Lung (tissue), 12 donors: ENCODE results near the gene ACSF3. TPM values are rescaled to one million over a fixed set of nuclear protein-coding genes. Genes with fewer than 3 reads are reported as not detected.

ENCODE experiments used
- ATAC-seq: fragments of 200-7000 bp; cut with Tn5 transposase; one replicate; pipeline ENCODE4 v1.9.1; 2020; ENCODE audit warnings: moderate number of reproducible peaks; ENCODE audit not compliant: insufficient read depth, low FRiP score
- DNase-seq, 3 donors: peaks; one replicate each; pipeline ENCODE4 v3.0.0-alpha.2; 2013 to 2017
- H3K27ac ChIP-seq, 2 donors: one replicate each; pipeline ENCODE4 v1.5.1; 2013; ENCODE audit warnings: mild to moderate bottlenecking in 2 of 2, moderate library complexity in 2 of 2, control low read depth in 1 of 2, inconsistent platforms in 1 of 2, low read depth in 1 of 2, low read length in 1 of 2
- H3K27me3 ChIP-seq, 3 donors: one replicate each; pipeline ENCODE4 v1.5.1; 2013; ENCODE audit warnings: low read length in 2 of 3; ENCODE audit not compliant: control insufficient read depth in 3 of 3, insufficient read depth in 3 of 3
- H3K36me3 ChIP-seq, 4 donors: one replicate each; pipeline ENCODE4 v1.5.1; 2013; ENCODE audit warnings: low read length in 4 of 4, mild to moderate bottlenecking in 1 of 4, moderate library complexity in 1 of 4; ENCODE audit not compliant: control insufficient read depth in 4 of 4, insufficient read depth in 4 of 4
- H3K4me1 ChIP-seq, 5 donors: one replicate each; pipeline ENCODE4 v1.5.1; 2013; ENCODE audit warnings: low read length in 5 of 5, mild to moderate bottlenecking in 2 of 5, moderate library complexity in 1 of 5; ENCODE audit not compliant: control insufficient read depth in 5 of 5, insufficient read depth in 5 of 5
- H3K4me3 ChIP-seq: one replicate; pipeline ENCODE4 v1.5.1; 2013; ENCODE audit warnings: mild to moderate bottlenecking, control low read depth, moderate library complexity
- H3K9ac ChIP-seq, 2 donors: one replicate each; pipeline ENCODE4 v1.5.1; 2013; ENCODE audit warnings: low read length in 2 of 2, control low read depth in 1 of 2; ENCODE audit not compliant: insufficient read depth in 1 of 2
- H3K9me3 ChIP-seq, 4 donors: one replicate each; pipeline ENCODE4 v1.5.1; 2013; ENCODE audit warnings: low read length in 3 of 4, mild to moderate bottlenecking in 1 of 4, moderate library complexity in 1 of 4; ENCODE audit not compliant: control insufficient read depth in 4 of 4, insufficient read depth in 3 of 4
- CTCF ChIP-seq: IDR thresholded peaks from 2 replicates; pipeline ENCODE4 v1.5.1; 2012; ENCODE audit warnings: mild to moderate bottlenecking; ENCODE audit errors: control extremely low read depth, extremely low read depth
- WGBS, 2 donors: extraction: QIAGEN DNeasy Blood & Tissue Kit; methylation state at CpG; one replicate each; pipeline ENCODE4 v1.1.7; 2013; 5-methylcytosine and 5-hydroxymethylcytosine counted together
- polyA plus RNA-seq, 2 donors: library from polyadenylated mRNA; stranded (reverse); fragments of 200-250 nt; gene quantifications; one replicate each; pipeline ENCODE4 v1.2.1, GENCODE V29; 2013
- total RNA-seq, 2 donors: library from RNA; depleted of rRNA in 1 of 2; stranded (reverse); fragments of >200 nt in 1 of 2; gene quantifications; one replicate each; pipeline ENCODE4 v1.2.1, GENCODE V29; 2014 to 2021
- donor health status: control.
- donor health status: control.
- donor health status: Bipolar disorder and iron deficiency.
- donor health status: healthy.
- donor health status: DM: yes; HTN: yes; CAD: no.

ACSF3 gene
- total and polyA plus RNA-seq, 4 donors: 17.4 to 33.6 (median 31.2) TPM

- ATAC-seq (no peak), DNase-seq (no peak)
- no peak overlapping the region for H3K4me3 ChIP-seq
- H3K27me3 ChIP-seq: peaks cover 3 to 26% (median 23%) of the 10 kb centered on the region in 3 donors
- no peak for TF ChIP-seq CTCF
- H3K9ac ChIP-seq: no peak overlapping the region
- no peaks in the 10 kb centered on the region for H3K36me3 ChIP-seq
- 78 to 87% methylated on average over 21 of the region's 21 CpGs for WGBS, 2 donors
- no peak overlapping the region for H3K27ac ChIP-seq
- peaks cover 0 to 17% (median 0%) of the 10 kb centered on the region in 5 donors for H3K4me1 ChIP-seq
- no peaks in the 10 kb centered on the region for H3K9me3 ChIP-seq
These were observed 43.4 kb upstream of the ACSF3 start for GRCh38 chr16:89050119-89050867.

DNA sequence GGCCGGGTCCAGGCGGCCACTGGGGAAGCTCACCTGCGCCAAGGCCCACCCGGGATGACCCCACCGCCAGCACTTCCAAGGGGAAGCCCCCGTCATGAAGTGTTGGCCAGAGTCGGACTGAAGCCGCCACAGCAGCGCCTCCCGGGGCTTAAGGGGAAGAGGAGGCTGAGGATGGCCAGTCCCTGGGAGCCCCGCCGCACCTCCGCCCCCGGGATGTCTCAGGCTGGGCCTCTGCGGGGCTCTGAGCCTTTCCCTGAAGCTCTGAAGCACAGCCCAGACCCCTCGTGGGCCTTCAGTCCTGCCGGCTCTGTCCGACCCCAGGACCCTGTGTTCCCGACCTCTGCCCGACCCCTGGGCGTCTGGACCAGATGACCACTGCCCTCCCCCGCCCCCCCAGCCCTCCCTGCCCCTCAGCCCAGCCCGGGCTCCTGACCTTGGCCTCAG is 42.8 kb upstream of the ACSF3 start:
- Histone ChIP-seq H3K27me3 (peaks cover 1 to 23% (median 23%) of the 10 kb centered on the region in 3 donors), H3K9me3 (peaks cover 0 to 3% (median 0%) of the 10 kb centered on the region in 4 donors), H3K9ac (no peak overlapping the region), H3K27ac (no peak overlapping the region), H3K4me1 (peaks cover 0 to 17% (median 0%) of the 10 kb centered on the region in 5 donors), H3K4me3 (no peak overlapping the region), H3K36me3 (no peaks in the 10 kb centered on the region)
- no peak for ATAC-seq
- TF ChIP-seq CTCF: no peak
- DNase-seq: no peak
- WGBS, 2 donors: 60 to 83% methylated on average over 21 to 23 of the region's 23 CpGs

- no peak overlapping the region for H3K9ac ChIP-seq
- TF ChIP-seq CTCF: no peak
- no peak overlapping the region for H3K4me3 ChIP-seq
- WGBS, 2 donors: 68 to 87% methylated on average over 22 of the region's 22 CpGs
- ATAC-seq: no peak
- H3K4me1 ChIP-seq: peaks cover 0 to 17% (median 0%) of the 10 kb centered on the region in 5 donors
- no peak overlapping the region for H3K27ac ChIP-seq
- H3K9me3 ChIP-seq: peaks cover 0 to 5% (median 0%) of the 10 kb centered on the region in 4 donors
- H3K36me3 ChIP-seq: no peaks in the 10 kb centered on the region
- peaks cover 0 to 28% (median 23%) of the 10 kb centered on the region in 3 donors for H3K27me3 ChIP-seq
- peak; percentile 58 to 62 (median 62) for DNase-seq
These were observed 42.0 kb upstream of the ACSF3 start for GRCh38 chr16:89051521-89052166.
